GM18505 (cell line): ENCODE measurements around the gene TBC1D22A.

Experiments used
- ATAC-seq: cut with Tn5 transposase; IDR thresholded peaks from one replicate; pipeline ENCODE4 v1.9.1; 2021; ENCODE audit not compliant: unreplicated experiment
- POLR2A ChIP-seq: IDR thresholded peaks from 4 replicates; pipeline ENCODE4 v1.6.1; 2011; ENCODE audit warnings: borderline replicate concordance; ENCODE audit not compliant: insufficient read depth, insufficient read length; ENCODE audit errors: extremely low read depth

TBC1D22A gene

GRCh38 chr22:46936378-46936903, 174.0 kb downstream of the TBC1D22A start:
- TF ChIP-seq POLR2A = no peak
- ATAC-seq = no peak

GRCh38 chr22:46937185-46937584, 174.7 kb downstream of the TBC1D22A start:
- no peak for ATAC-seq
- no peak for TF ChIP-seq POLR2A

- no peak for ATAC-seq
- TF ChIP-seq POLR2A = no peak
These were observed 175.5 kb downstream of the TBC1D22A start for GRCh38 chr22:46937939-46938338.

- TF ChIP-seq POLR2A = no peak
- ATAC-seq = no peak
These were observed 179.7 kb downstream of the TBC1D22A start for GRCh38 chr22:46941968-46942798.

GRCh38 chr22:46942799-46943785, 180.6 kb downstream of the TBC1D22A start:
- no peak for TF ChIP-seq POLR2A
- no peak for ATAC-seq

GRCh38 chr22:46945481-46945880, 183.0 kb downstream of the TBC1D22A start:
- no peak for ATAC-seq
- no peak for TF ChIP-seq POLR2A

GRCh38 chr22:46946383-46946962, 184.0 kb downstream of the TBC1D22A start:
- no peak for TF ChIP-seq POLR2A

GRCh38 chr22:46947516-46948257, 185.2 kb downstream of the TBC1D22A start:
- no peak for TF ChIP-seq POLR2A
- no peak for ATAC-seq

More at GRCh38 chr22:46946383-46946962, 184.0 kb downstream of the TBC1D22A start:
- ATAC-seq = no peak

GRCh38 chr22:46948411-46949144, 186.1 kb downstream of the TBC1D22A start:
- ATAC-seq = no peak
- TF ChIP-seq POLR2A = no peak

GRCh38 chr22:46951350-46951749, 188.9 kb downstream of the TBC1D22A start:
- no peak for ATAC-seq
- no peak for TF ChIP-seq POLR2A

- TF ChIP-seq POLR2A = no peak
- no peak for ATAC-seq
These were observed 189.5 kb downstream of the TBC1D22A start for GRCh38 chr22:46951973-46952372.
